Activated naive CD8-positive, alpha-beta T cell (primary cell): ENCODE measurements around the gene GCAT.

Experiments
- H3K27ac Mint-ChIP-seq: one replicate; pipeline ENCODE4 v1.8.0; 2021; ENCODE audit warnings: mixed read lengths
- H3K27me3 Mint-ChIP-seq: one replicate; pipeline ENCODE4 v1.8.0; 2021; ENCODE audit warnings: mixed read lengths
- H3K36me3 Mint-ChIP-seq: one replicate; pipeline ENCODE4 v1.8.0; 2021; ENCODE audit warnings: mixed read lengths
- H3K4me1 Mint-ChIP-seq: one replicate; pipeline ENCODE4 v1.8.0; 2021; ENCODE audit warnings: low read depth, mixed read lengths
- H3K4me3 Mint-ChIP-seq: one replicate; pipeline ENCODE4 v1.8.0; 2021; ENCODE audit warnings: mild to moderate bottlenecking, mixed read lengths
- H3K9me3 Mint-ChIP-seq: one replicate; pipeline ENCODE4 v1.8.0; 2021; ENCODE audit warnings: low read depth, mixed read lengths

Gene GCAT

GRCh38 chr22:37807410-37808293 is at the start of gene GCAT:
Gene GCAT, plus strand, starts transcription at chr22:37807934. Its CDS starts 34 bp downstream, at chr22:37807968.
- Mint-ChIP-seq H3K36me3 (no peaks in the 10 kb centered on the region), H3K27me3 (peaks cover 27% of the 10 kb centered on the region), H3K4me1 (peaks cover 34% of the 10 kb centered on the region), H3K9me3 (no peaks in the 10 kb centered on the region), H3K4me3 (peak within 1 kb of the TSS; percentile 81), H3K27ac (no peak within 1 kb of the TSS)

- Mint-ChIP-seq H3K4me3 (no peak overlapping the region), H3K4me1 (no peaks in the 10 kb centered on the region), H3K27ac (no peak overlapping the region), H3K27me3 (no peaks in the 10 kb centered on the region), H3K36me3 (no peaks in the 10 kb centered on the region), H3K9me3 (no peaks in the 10 kb centered on the region)
Measured at GRCh38 chr22:37758694-37759093, 49.0 kb upstream of the GCAT start.

GRCh38 chr22:37759281-37759680 is 48.5 kb upstream of the GCAT start:
- Mint-ChIP-seq H3K36me3 (no peaks in the 10 kb centered on the region), H3K27ac (no peak overlapping the region), H3K4me1 (no peaks in the 10 kb centered on the region), H3K9me3 (no peaks in the 10 kb centered on the region), H3K4me3 (no peak overlapping the region), H3K27me3 (no peaks in the 10 kb centered on the region)

GRCh38 chr22:37760152-37760551 is 47.6 kb upstream of the GCAT start:
- no peaks in the 10 kb centered on the region for H3K9me3 Mint-ChIP-seq
- no peaks in the 10 kb centered on the region for H3K27me3 Mint-ChIP-seq
- H3K4me3 Mint-ChIP-seq: no peak overlapping the region
- no peaks in the 10 kb centered on the region for H3K4me1 Mint-ChIP-seq
- H3K27ac Mint-ChIP-seq: no peak overlapping the region
- no peaks in the 10 kb centered on the region for H3K36me3 Mint-ChIP-seq

- H3K27me3 Mint-ChIP-seq: no peaks in the 10 kb centered on the region
- H3K36me3 Mint-ChIP-seq: no peaks in the 10 kb centered on the region
- no peak overlapping the region for H3K27ac Mint-ChIP-seq
- H3K4me3 Mint-ChIP-seq: no peak overlapping the region
- no peaks in the 10 kb centered on the region for H3K4me1 Mint-ChIP-seq
- H3K9me3 Mint-ChIP-seq: no peaks in the 10 kb centered on the region
Measured at GRCh38 chr22:37762389-37762836, 45.3 kb upstream of the GCAT start.

- H3K9me3 Mint-ChIP-seq: no peaks in the 10 kb centered on the region
- no peak overlapping the region for H3K27ac Mint-ChIP-seq
- H3K4me1 Mint-ChIP-seq: no peaks in the 10 kb centered on the region
- no peaks in the 10 kb centered on the region for H3K36me3 Mint-ChIP-seq
- H3K4me3 Mint-ChIP-seq: no peak overlapping the region
- no peaks in the 10 kb centered on the region for H3K27me3 Mint-ChIP-seq
Measured at GRCh38 chr22:37763012-37763411, 44.7 kb upstream of the GCAT start.

GRCh38 chr22:37763652-37764051 is 44.1 kb upstream of the GCAT start:
- Mint-ChIP-seq H3K36me3 (no peaks in the 10 kb centered on the region), H3K9me3 (no peaks in the 10 kb centered on the region), H3K4me3 (no peak overlapping the region), H3K27ac (no peak overlapping the region), H3K27me3 (no peaks in the 10 kb centered on the region), H3K4me1 (no peaks in the 10 kb centered on the region)

GRCh38 chr22:37764622-37765021 is 43.1 kb upstream of the GCAT start:
- Mint-ChIP-seq H3K27me3 (no peaks in the 10 kb centered on the region), H3K9me3 (no peaks in the 10 kb centered on the region), H3K36me3 (no peaks in the 10 kb centered on the region), H3K4me3 (no peak overlapping the region), H3K27ac (no peak overlapping the region), H3K4me1 (no peaks in the 10 kb centered on the region)

- H3K27me3 Mint-ChIP-seq: no peaks in the 10 kb centered on the region
- H3K4me3 Mint-ChIP-seq: no peak overlapping the region
- no peaks in the 10 kb centered on the region for H3K9me3 Mint-ChIP-seq
- no peaks in the 10 kb centered on the region for H3K36me3 Mint-ChIP-seq
- H3K27ac Mint-ChIP-seq: no peak overlapping the region
- no peaks in the 10 kb centered on the region for H3K4me1 Mint-ChIP-seq
Measured at GRCh38 chr22:37765498-37765897, 42.2 kb upstream of the GCAT start.

- Mint-ChIP-seq H3K4me3 (no peak overlapping the region), H3K36me3 (no peaks in the 10 kb centered on the region), H3K4me1 (no peaks in the 10 kb centered on the region), H3K27ac (no peak overlapping the region), H3K9me3 (no peaks in the 10 kb centered on the region), H3K27me3 (no peaks in the 10 kb centered on the region)
Measured at GRCh38 chr22:37765953-37766576, 41.7 kb upstream of the GCAT start.

GRCh38 chr22:37768273-37768672 is 39.5 kb upstream of the GCAT start:
- H3K36me3 Mint-ChIP-seq: no peaks in the 10 kb centered on the region
- H3K4me3 Mint-ChIP-seq: no peak overlapping the region
- H3K27ac Mint-ChIP-seq: no peak overlapping the region
- H3K9me3 Mint-ChIP-seq: no peaks in the 10 kb centered on the region
- no peaks in the 10 kb centered on the region for H3K4me1 Mint-ChIP-seq
- H3K27me3 Mint-ChIP-seq: no peaks in the 10 kb centered on the region

GRCh38 chr22:37769056-37769455 is 38.7 kb upstream of the GCAT start:
- H3K4me3 Mint-ChIP-seq: no peak overlapping the region
- no peaks in the 10 kb centered on the region for H3K4me1 Mint-ChIP-seq
- no peaks in the 10 kb centered on the region for H3K36me3 Mint-ChIP-seq
- no peaks in the 10 kb centered on the region for H3K9me3 Mint-ChIP-seq
- no peak overlapping the region for H3K27ac Mint-ChIP-seq
- H3K27me3 Mint-ChIP-seq: no peaks in the 10 kb centered on the region

GRCh38 chr22:37771081-37771480 is 36.7 kb upstream of the GCAT start:
- Mint-ChIP-seq H3K9me3 (no peaks in the 10 kb centered on the region), H3K4me1 (no peaks in the 10 kb centered on the region), H3K27ac (no peak overlapping the region), H3K27me3 (no peaks in the 10 kb centered on the region), H3K36me3 (no peaks in the 10 kb centered on the region), H3K4me3 (no peak overlapping the region)

GRCh38 chr22:37771702-37772427 is 35.9 kb upstream of the GCAT start:
- Mint-ChIP-seq H3K27ac (no peak overlapping the region), H3K27me3 (no peaks in the 10 kb centered on the region), H3K36me3 (no peaks in the 10 kb centered on the region), H3K4me1 (no peaks in the 10 kb centered on the region), H3K9me3 (no peaks in the 10 kb centered on the region), H3K4me3 (no peak overlapping the region)

GRCh38 chr22:37774728-37775127 is 33.0 kb upstream of the GCAT start:
- H3K27ac Mint-ChIP-seq: no peak overlapping the region
- H3K36me3 Mint-ChIP-seq: no peaks in the 10 kb centered on the region

More at GRCh38 chr22:37774728-37775127, 33.0 kb upstream of the GCAT start:
- H3K9me3 Mint-ChIP-seq: no peaks in the 10 kb centered on the region
- H3K27me3 Mint-ChIP-seq: no peaks in the 10 kb centered on the region
- H3K4me3 Mint-ChIP-seq: no peak overlapping the region
- no peaks in the 10 kb centered on the region for H3K4me1 Mint-ChIP-seq
